ENCODE results near the gene SNX20. TPM values are rescaled to one million over a fixed set of nuclear protein-coding genes. Genes with fewer than 3 reads are reported as not detected.

The SNX20 gene
- total RNA-seq = 33.3 and 34.9 TPM in 2 replicates

- H3K4me1 Mint-ChIP-seq = peaks cover 80% of the 10 kb centered on the region
- no peaks in the 10 kb centered on the region for H3K9me3 Mint-ChIP-seq
- H3K4me3 Mint-ChIP-seq = peak within 1 kb of the TSS; percentile 94
- peaks cover 31% of the 10 kb centered on the region for H3K36me3 Mint-ChIP-seq (ENCODE audit: low read depth)
- intact Hi-C loops (cut with micrococcal nuclease) = loop anchor here (1.0 to 5.0 kb wide), 2 partner anchors 66 to 414 kb away; partner anchors contain the start of gene ADCY7
- peak; percentile 87 for DNase-seq
- no peaks in the 10 kb centered on the region for H3K27me3 Mint-ChIP-seq
- peak within 1 kb of the TSS; percentile 91 for H3K27ac Mint-ChIP-seq
Measured at GRCh38 chr16:50681021-50681885, at the start of gene SNX20. Gene SNX20 (minus strand): TSS chr16:50681312. CDS start chr16:50677526, 3,786 bp downstream.

DNA sequence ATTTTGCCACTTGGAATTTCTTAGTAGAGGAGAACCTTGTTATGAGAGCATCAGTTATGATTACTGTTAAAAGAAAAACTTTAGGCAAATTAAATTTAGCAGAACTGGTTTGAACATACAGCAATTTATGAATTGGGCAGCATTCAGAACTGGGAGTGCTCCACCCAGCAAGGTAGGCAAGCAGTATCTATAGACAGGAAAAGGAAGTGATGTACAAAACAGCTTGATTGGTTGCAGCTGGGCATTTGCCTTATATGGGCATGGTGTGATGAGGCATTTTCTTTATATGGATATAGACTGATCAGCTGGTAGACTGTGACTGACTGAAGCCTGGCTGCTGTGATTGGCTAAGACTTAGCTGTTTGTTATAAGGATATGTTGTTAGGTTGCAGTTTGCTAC lies 43.2 kb upstream of the SNX20 start:
- H3K27ac Mint-ChIP-seq = no peak overlapping the region
- intact Hi-C loops (cut with micrococcal nuclease) = no loop called here

DNA sequence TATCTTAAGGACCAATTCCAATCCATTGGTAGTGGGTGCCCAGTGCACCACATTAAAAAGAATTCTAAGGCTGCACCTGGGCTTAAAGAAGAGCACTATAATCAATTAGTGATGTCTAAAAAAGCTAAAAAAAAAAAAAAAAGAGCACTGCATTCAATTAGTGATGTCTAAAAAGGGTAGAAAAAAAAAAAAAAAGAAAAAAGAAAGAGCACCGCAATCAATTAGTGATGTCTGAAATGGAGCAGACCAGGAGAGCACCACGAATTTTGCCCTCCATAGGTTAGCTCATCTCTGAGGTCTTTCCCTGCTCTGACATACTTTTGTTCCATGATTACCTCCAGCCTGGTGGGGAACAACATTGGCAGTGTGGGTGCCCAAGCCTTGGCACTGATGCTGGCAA lies 41.8 kb upstream of the SNX20 start:
- H3K4me3 Mint-ChIP-seq = no peak overlapping the region
- no peaks in the 10 kb centered on the region for H3K27me3 Mint-ChIP-seq
- peaks cover 52% of the 10 kb centered on the region for H3K36me3 Mint-ChIP-seq (ENCODE audit: low read depth)
- H3K4me1 Mint-ChIP-seq = peaks cover 29% of the 10 kb centered on the region
- intact Hi-C loops (cut with micrococcal nuclease) = no loop called here
- peaks cover 26% of the 10 kb centered on the region for H3K9me3 Mint-ChIP-seq
- H3K27ac Mint-ChIP-seq = no peak overlapping the region
- no peak for DNase-seq

More for the DNA sequence above, 43.2 kb upstream of the SNX20 start:
- Mint-ChIP-seq H3K4me1 (peaks cover 22% of the 10 kb centered on the region), H3K9me3 (peaks cover 33% of the 10 kb centered on the region), H3K36me3 (ENCODE audit: low read depth) (peaks cover 57% of the 10 kb centered on the region), H3K27me3 (no peaks in the 10 kb centered on the region), H3K4me3 (no peak overlapping the region)
- DNase-seq = no peak

DNA sequence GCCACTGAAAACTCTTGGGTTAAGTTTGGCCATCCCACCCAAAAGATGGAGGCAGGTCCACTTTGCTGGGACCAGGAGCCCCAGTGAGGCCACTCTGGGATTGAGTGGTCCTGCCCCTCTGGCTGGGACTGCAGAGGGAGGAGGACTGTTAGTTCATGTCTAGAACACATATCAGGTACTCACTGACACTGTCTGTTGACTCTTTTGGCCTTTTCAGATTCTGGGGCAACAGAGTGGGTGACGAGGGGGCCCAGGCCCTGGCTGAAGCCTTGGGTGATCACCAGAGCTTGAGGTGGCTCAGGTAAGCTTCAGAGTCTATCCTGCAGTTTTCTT lies 41.3 kb upstream of the SNX20 start:
- no peak overlapping the region for H3K27ac Mint-ChIP-seq
- H3K36me3 Mint-ChIP-seq (ENCODE audit: low read depth) = peaks cover 48% of the 10 kb centered on the region
- peaks cover 26% of the 10 kb centered on the region for H3K9me3 Mint-ChIP-seq
- peaks cover 30% of the 10 kb centered on the region for H3K4me1 Mint-ChIP-seq
- no peaks in the 10 kb centered on the region for H3K27me3 Mint-ChIP-seq
- no peak overlapping the region for H3K4me3 Mint-ChIP-seq
- no peak for DNase-seq
- intact Hi-C loops (cut with micrococcal nuclease) = no loop called here

DNA sequence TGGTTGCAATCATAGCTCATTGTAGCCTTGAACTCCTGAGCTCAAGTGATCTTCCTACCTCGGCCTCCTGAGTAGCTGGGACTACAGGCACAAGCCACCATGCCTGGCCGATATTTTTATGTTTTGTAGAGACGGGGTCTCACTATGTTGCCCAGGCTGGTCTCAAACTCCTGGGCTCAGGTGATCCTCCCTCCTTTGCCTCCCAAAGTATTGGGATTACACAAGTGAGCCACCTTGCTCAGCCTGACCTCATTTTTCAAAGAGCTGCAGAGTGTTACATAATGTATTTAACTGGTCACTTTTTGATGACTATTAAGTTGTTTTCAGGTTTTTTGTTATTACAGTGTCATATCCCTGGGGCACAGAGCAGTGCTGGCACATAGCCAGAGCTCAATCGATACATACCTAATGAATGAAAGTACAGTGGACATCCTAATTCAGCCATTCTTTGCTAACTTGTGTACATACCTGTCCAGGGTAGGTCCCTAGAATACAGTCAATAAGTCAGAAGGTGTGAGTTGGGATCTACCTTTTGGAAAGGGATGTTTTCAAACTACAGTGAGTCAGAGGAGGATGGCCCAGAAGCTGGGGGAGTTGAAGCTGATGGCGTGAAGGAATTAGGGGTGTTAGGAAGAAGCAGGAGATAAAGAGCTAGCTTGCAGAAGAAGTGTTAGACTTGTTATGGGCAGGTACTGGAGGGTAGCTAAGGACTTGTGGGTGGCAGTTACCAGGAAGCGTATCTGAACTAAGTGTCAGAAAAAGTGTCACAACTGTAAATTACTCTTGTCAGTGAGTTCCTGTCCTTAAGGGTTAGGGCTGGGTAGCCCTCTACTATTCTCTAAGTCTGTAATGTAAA lies 40.7 kb upstream of the SNX20 start:
- Mint-ChIP-seq H3K27ac (peak overlapping the region; percentile 23), H3K36me3 (ENCODE audit: low read depth) (peaks cover 48% of the 10 kb centered on the region)
- intact Hi-C loops (cut with micrococcal nuclease) = no loop called here

GRCh38 chr16:50719401-50720337 lies 38.6 kb upstream of the SNX20 start:
- Mint-ChIP-seq H3K27me3 (no peaks in the 10 kb centered on the region), H3K36me3 (ENCODE audit: low read depth) (peaks cover 34% of the 10 kb centered on the region), H3K27ac (peak overlapping the region; percentile 62)

More for the DNA sequence above, 40.7 kb upstream of the SNX20 start:
- Mint-ChIP-seq H3K9me3 (peaks cover 26% of the 10 kb centered on the region), H3K4me1 (peaks cover 31% of the 10 kb centered on the region), H3K27me3 (no peaks in the 10 kb centered on the region), H3K4me3 (no peak overlapping the region)
- no peak for DNase-seq

DNA sequence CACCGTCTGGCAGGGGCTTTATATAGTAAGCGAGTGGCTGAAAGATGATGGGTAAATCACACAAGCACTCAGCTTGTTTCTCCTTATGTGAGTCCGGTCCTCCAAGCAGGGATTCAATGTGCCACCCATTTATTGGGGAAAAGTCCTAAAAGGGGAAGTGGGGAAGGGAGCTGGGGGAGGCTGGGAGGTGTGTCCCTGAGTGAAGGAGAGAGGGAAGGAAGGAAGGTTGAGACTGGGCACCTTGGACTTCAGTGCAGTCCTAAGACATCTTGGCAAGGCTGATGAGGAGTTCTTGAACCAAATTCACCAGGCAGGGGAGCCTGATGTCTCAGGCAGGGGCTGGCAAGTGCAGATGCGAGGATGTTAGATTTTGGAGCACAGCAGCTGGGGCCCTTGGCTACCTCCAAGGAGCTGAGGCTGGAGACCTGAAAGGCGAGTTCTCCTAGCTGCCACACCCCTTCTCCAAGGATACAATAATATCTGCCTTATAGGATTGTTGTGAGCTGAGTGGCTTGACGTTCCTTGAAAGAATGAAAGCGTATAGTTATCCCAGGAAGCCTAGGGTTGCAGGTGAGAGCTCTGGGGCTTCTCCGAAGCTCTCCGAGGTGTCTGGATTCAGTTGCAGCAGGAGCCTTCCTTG lies 37.8 kb upstream of the SNX20 start:
- H3K36me3 Mint-ChIP-seq (ENCODE audit: low read depth) = peaks cover 27% of the 10 kb centered on the region
- intact Hi-C loops (cut with micrococcal nuclease) = no loop called here
- no peaks in the 10 kb centered on the region for H3K27me3 Mint-ChIP-seq
- H3K4me3 Mint-ChIP-seq = no peak overlapping the region
- H3K4me1 Mint-ChIP-seq = peaks cover 32% of the 10 kb centered on the region
- peaks cover 9% of the 10 kb centered on the region for H3K9me3 Mint-ChIP-seq
- DNase-seq = no peak
- peak overlapping the region; percentile 46 for H3K27ac Mint-ChIP-seq

More at GRCh38 chr16:50719401-50720337, 38.6 kb upstream of the SNX20 start:
- Mint-ChIP-seq H3K9me3 (peaks cover 16% of the 10 kb centered on the region), H3K4me3 (no peak overlapping the region), H3K4me1 (peaks cover 32% of the 10 kb centered on the region)
- DNase-seq = no peak
- intact Hi-C loops (cut with micrococcal nuclease) = no loop called here

DNA sequence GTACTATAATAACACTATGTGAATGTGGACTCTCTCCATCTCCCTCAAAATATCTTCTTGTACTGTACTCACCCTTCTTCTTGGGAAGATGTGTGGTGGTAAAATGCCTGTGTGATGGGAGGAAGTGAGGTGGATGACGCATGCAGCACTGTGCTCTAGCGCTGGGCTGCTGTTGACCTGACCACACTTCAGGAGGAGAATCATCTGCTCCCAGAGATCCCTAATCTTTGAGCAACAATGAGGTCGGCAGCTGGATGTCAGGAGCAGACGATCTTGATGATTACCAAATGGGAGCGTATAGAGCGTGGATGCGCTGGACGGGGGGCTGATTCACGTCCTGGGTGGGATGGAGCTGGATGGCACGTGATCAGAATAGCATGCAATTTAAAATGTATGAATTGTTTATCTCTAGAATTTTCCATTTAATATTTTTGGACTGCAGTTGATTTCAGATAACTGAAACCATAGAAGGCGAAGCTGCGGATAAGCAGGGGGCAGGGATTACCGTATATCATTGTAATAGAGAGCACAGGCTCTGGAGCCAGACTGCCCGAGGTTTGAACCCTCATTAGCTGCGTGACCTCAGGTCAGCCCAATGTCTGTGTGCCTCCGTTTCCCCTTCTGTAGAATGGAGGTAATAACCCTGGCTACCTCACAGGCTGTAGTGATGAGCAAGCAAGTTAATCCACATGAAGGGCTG lies 37.1 kb upstream of the SNX20 start:
- H3K36me3 Mint-ChIP-seq (ENCODE audit: low read depth) = peaks cover 21% of the 10 kb centered on the region
- no peak for DNase-seq
- no peak overlapping the region for H3K27ac Mint-ChIP-seq
- intact Hi-C loops (cut with micrococcal nuclease) = no loop called here
- peaks cover 32% of the 10 kb centered on the region for H3K4me1 Mint-ChIP-seq
- H3K27me3 Mint-ChIP-seq = no peaks in the 10 kb centered on the region
- peaks cover 2% of the 10 kb centered on the region for H3K9me3 Mint-ChIP-seq
- no peak overlapping the region for H3K4me3 Mint-ChIP-seq

DNA sequence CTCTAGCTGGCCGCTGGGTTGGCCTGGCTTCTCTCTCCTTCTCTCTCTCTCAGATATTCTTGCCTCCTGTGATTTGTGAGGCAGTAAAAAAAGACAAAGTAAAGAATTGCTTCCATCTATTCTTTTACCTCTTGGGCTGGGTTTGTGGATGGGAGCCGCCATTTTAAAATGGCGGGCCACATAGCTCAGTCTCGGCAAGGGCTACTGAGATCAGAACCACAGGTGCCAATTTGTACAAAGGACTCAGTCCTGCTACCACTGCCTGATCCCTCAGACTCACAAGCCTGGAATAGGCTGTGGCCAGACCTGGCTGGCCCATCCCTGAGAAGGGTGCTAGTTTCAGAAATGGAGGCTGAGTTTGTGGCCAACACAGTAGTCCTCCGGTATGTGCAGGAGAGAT lies 36.4 kb upstream of the SNX20 start:
- DNase-seq = no peak
- Mint-ChIP-seq H3K4me1 (peaks cover 32% of the 10 kb centered on the region), H3K27ac (no peak overlapping the region), H3K4me3 (no peak overlapping the region), H3K9me3 (no peaks in the 10 kb centered on the region), H3K36me3 (ENCODE audit: low read depth) (peaks cover 15% of the 10 kb centered on the region), H3K27me3 (no peaks in the 10 kb centered on the region)
- intact Hi-C loops (cut with micrococcal nuclease) = no loop called here

DNA sequence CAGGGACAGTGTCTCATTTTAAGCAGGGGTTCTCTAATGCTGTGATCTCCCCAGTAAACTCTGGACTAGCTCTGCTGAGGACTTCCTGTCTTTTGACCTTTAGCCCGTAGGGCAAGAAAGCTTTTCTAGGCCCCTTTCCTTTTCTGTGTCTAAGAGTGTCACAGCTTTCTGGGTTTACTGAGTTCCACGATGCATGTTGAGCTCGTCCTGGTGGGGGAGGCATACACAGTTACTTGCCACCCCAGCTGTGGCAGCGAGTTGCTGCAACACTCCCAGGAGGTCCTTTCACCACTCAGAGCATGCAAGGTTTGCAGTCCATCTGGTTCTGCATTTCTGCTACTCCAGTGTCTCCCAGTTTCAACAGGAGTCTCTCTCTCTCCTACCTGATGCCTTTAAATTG lies 36.0 kb upstream of the SNX20 start:
- no peaks in the 10 kb centered on the region for H3K27me3 Mint-ChIP-seq
- H3K4me3 Mint-ChIP-seq = no peak overlapping the region

GRCh38 chr16:50712956-50713355 lies 31.8 kb upstream of the SNX20 start:
- H3K9me3 Mint-ChIP-seq = peaks cover 7% of the 10 kb centered on the region
- intact Hi-C loops (cut with micrococcal nuclease) = no loop called here
- H3K4me3 Mint-ChIP-seq = no peak overlapping the region
- H3K36me3 Mint-ChIP-seq (ENCODE audit: low read depth) = peaks cover 18% of the 10 kb centered on the region
- no peak overlapping the region for H3K27ac Mint-ChIP-seq
- DNase-seq = no peak
- no peaks in the 10 kb centered on the region for H3K27me3 Mint-ChIP-seq
- H3K4me1 Mint-ChIP-seq = peaks cover 32% of the 10 kb centered on the region

More for the DNA sequence above, 36.0 kb upstream of the SNX20 start:
- intact Hi-C loops (cut with micrococcal nuclease) = no loop called here
- Mint-ChIP-seq H3K9me3 (no peaks in the 10 kb centered on the region), H3K4me1 (peaks cover 31% of the 10 kb centered on the region), H3K36me3 (ENCODE audit: low read depth) (peaks cover 14% of the 10 kb centered on the region), H3K27ac (no peak overlapping the region)
- no peak for DNase-seq

GRCh38 chr16:50712560-50712898 lies 31.4 kb upstream of the SNX20 start:
- DNase-seq = no peak
- H3K9me3 Mint-ChIP-seq = peaks cover 11% of the 10 kb centered on the region
- H3K27ac Mint-ChIP-seq = peak overlapping the region; percentile 22
- intact Hi-C loops (cut with micrococcal nuclease) = no loop called here
- H3K27me3 Mint-ChIP-seq = no peaks in the 10 kb centered on the region
- H3K4me1 Mint-ChIP-seq = peaks cover 36% of the 10 kb centered on the region
- peaks cover 21% of the 10 kb centered on the region for H3K36me3 Mint-ChIP-seq (ENCODE audit: low read depth)
- no peak overlapping the region for H3K4me3 Mint-ChIP-seq

Data from activated CD4-positive, alpha-beta T cell treated with anti-CD3 and anti-CD28 coated beads, Interleukin-2, amount 10 ng/mL, durations not matched to agents 24 days and 14 days (primary cell).